Adrenal gland (tissue), 12 donors: ENCODE data around the gene QSOX2. TPM values are rescaled to one million over a fixed set of nuclear protein-coding genes. Genes with fewer than 3 reads are reported as not detected.

Experiments used
- DNase-seq, 7 donors: peaks; one replicate each; pipeline ENCODE4 v3.0.0-alpha.2; 2019 to 2020
- H3K27ac ChIP-seq, 5 donors: fragments of 200-600 bp; sonication (generic) in 4 of 5; 1 replicate in 3 of 5; 2 replicates in 2 of 5; pipeline versions ENCODE4 v1.5.1 to v1.8.0; 2016 to 2020; ENCODE audit warnings: mild to moderate bottlenecking in 1 of 5
- H3K27me3 ChIP-seq: fragments of 200-600 bp; 2 replicates; pipeline ENCODE4 v1.8.0; 2021
- H3K36me3 ChIP-seq, 2 donors: fragments of 200-600 bp; replicated peaks in 1 of 2; 1 replicate in 1 of 2; 2 replicates in 1 of 2; pipeline versions ENCODE4 v1.5.1 to v1.8.0; 2018 to 2022
- H3K4me1 ChIP-seq, 2 donors: fragments of 200-600 bp; replicated peaks in 1 of 2; 1 replicate in 1 of 2; 2 replicates in 1 of 2; pipeline versions ENCODE4 v1.5.1 to v1.8.0; 2018 to 2021
- H3K4me3 ChIP-seq, 4 donors: fragments of 200-600 bp; sonication (generic) in 3 of 4; one replicate each; pipeline ENCODE4 v1.5.1; 2016 to 2018
- H3K9me3 ChIP-seq, 3 donors: fragments of 200-600 bp; sonication (generic) in 1 of 3; replicated peaks in 1 of 3; 1 replicate in 2 of 3; 2 replicates in 1 of 3; pipeline versions ENCODE4 v1.5.1 to v1.8.0; 2016 to 2021
- POLR2A ChIP-seq, 2 donors: fragments of 450-650 bp; IDR thresholded peaks; one replicate each; pipeline ENCODE4 v1.6.1; 2017; ENCODE audit warnings: antibody characterized with exemption in 2 of 2, mild to moderate bottlenecking in 2 of 2, moderate library complexity in 1 of 2
- WGBS, 4 donors: extraction: QIAGEN DNeasy Blood & Tissue Kit in 2 of 4; methylation state at CpG; one replicate each; pipeline versions ENCODE4 v1.1.5 to v1.1.7; 2013 to 2017; 5-methylcytosine and 5-hydroxymethylcytosine counted together
- intact Hi-C, 2 donors: fragments of 100-400 bp; cut with DNase I; formaldehyde crosslinking; loops; one replicate each; pipeline versions ENCODE4 v1.14.1 to v1.15.0; 2022 to 2023
- polyA plus RNA-seq, 3 donors: library from polyadenylated mRNA; stranded (reverse); fragments of 200-250 nt in 2 of 3; fragments of 350-450 nt in 1 of 3; fragmentation: Illumina TruSeq in 1 of 3; extraction: RNeasy Lipid Tissue Mini Kit (QIAGEN cat#74804) in 1 of 3; gene quantifications; one replicate each; pipeline ENCODE4 v1.2.3, GENCODE V29; 2013 to 2014
- total RNA-seq, 9 donors: library from RNA; depleted of rRNA in 4 of 9; stranded (reverse); fragments of >200 nt in 4 of 9; fragments of 120-200 nt in 1 of 9; fragmentation: NEBNext Ultra II Directional in 1 of 9; extraction: Animal tissue kit (Norgen Biotek cat#: 25700) in 1 of 9; gene quantifications; one replicate each; pipeline versions ENCODE4 v1.1.0 to v1.2.4, GENCODE V29; 2013 to 2023
- TF ChIP-seq, protein P1 (sequence below), 6 experiments: fragments of 450-650 bp in 4 of 6; fragments of 200-600 bp in 2 of 6; sonication (generic) in 1 of 6; IDR thresholded peaks; 1 replicate in 5 of 6; 2 replicates in 1 of 6; pipeline versions ENCODE4 v1.5.1 to v1.8.0; 2016 to 2021; ENCODE audit warnings: antibody characterized with exemption in 6 of 6, mild to moderate bottlenecking in 2 of 6, moderate library complexity in 1 of 6
- donor health status: healthy with polysubstance abuse.
- donor health status: Bipolar disorder and iron deficiency.
- donor health status: DM: yes; HTN: yes; CAD: no.
- donor health status: DM: no; HTN: no; CAD: no.
- donor health status: DM: no; HTN: no; CAD: no.
- donor health status: DM: yes; HTN: yes; CAD: no.

The QSOX2 gene
- total and polyA plus RNA-seq, 12 donors, result 6.4 to 14.3 (median 9.3) TPM

DNA sequence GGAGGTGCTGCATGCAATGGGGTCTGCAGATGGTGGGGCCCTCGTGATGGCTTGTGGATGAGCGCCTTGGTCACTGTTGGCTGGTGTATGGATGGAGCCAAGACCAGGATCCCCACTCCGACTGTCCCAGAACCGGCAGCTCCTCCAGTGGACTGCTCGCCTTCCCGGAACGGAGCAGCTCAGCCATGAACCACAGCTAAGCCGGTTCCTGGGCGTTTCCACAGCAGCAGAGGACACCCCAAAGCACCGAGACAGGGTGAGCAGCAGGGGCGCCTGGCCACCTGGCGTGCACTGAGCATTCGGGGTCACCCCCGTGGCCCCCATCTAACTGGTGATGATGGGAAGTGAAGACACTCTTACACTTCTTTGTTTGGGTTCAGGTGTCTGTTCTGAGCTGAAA lies 32.1 kb upstream of the QSOX2 start:
- Histone ChIP-seq H3K9me3 (no peaks in the 10 kb centered on the region), H3K4me3 (no peak overlapping the region), H3K4me1 (no peaks in the 10 kb centered on the region), H3K27ac (no peak overlapping the region), H3K36me3 (no peaks in the 10 kb centered on the region), H3K27me3 (peaks cover 11% of the 10 kb centered on the region)
- intact Hi-C loops, result no loop called here
- no peak for DNase-seq
- WGBS, 4 donors, result 77 to 84% (median 83%) methylated on average over 14 of the region's 14 CpGs
- TF ChIP-seq POLR2A (IDR thresholded peaks at IDR 0.05), result no peak
- TF ChIP-seq, protein P1, sequence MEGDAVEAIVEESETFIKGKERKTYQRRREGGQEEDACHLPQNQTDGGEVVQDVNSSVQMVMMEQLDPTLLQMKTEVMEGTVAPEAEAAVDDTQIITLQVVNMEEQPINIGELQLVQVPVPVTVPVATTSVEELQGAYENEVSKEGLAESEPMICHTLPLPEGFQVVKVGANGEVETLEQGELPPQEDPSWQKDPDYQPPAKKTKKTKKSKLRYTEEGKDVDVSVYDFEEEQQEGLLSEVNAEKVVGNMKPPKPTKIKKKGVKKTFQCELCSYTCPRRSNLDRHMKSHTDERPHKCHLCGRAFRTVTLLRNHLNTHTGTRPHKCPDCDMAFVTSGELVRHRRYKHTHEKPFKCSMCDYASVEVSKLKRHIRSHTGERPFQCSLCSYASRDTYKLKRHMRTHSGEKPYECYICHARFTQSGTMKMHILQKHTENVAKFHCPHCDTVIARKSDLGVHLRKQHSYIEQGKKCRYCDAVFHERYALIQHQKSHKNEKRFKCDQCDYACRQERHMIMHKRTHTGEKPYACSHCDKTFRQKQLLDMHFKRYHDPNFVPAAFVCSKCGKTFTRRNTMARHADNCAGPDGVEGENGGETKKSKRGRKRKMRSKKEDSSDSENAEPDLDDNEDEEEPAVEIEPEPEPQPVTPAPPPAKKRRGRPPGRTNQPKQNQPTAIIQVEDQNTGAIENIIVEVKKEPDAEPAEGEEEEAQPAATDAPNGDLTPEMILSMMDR (IDR thresholded peaks at IDR 0.05), result no peak

DNA sequence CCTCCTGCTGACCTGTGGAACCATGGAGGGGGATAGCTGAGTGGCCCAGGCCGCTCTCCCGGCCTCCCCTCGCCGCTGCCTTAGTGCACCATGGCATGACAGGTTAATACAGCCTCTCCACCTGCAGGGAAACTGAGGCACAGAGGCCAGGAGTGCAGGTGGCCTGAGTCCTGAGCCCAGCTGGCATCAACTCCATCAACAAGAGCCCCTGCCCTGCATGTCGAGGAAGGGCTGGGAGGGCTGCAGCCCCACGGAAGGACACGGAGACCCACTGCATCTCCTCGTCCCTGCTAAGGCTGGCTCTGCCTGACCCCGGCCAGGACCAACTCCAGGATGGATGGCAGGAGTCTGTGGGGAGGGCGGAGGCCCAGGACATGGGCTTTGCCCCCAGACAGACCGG lies 31.1 kb upstream of the QSOX2 start:
- DNase-seq, result no peak
- intact Hi-C loops, result no loop called here

DNA sequence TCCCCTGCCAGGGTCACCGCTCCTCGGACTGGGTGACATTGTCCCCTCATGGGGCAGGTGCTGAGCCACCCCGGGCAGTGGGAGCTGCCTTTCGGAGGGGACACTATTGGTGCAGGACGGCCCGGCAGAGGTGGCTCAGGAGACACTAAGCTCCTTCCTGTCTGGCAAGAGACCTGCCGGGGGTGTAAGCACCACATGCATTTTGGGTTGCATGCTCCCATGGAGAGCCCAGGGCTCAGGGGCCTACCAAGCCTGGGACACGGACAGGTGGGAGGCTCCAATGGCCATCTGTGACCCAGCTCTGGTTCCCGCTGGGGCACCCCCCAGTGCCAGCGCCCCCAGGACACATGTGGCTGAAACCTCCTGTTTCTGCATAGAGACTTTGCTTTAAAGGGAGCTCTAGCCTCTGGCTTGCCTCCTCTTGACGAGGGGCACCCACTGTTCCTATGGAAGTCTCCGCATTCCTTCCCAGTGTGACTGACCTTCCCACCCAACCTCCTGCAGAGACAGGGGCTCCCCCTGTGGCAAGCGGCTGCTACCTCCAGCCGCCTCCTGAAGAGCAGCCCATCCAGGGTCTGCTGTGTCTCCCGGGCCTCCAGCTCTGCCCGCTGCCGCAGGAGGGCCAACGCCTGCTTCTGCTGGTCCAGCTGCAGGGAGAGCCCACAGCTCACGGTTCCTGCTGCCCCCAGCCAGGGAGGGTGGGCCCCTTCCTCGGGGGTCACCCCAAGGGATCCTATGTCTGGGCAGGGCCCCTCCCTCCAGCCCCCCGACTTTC lies 30.2 kb upstream of the QSOX2 start:
- intact Hi-C loops, result no loop called here
- Histone ChIP-seq H3K9me3 (no peaks in the 10 kb centered on the region), H3K4me3 (no peak overlapping the region), H3K27me3 (peaks cover 11% of the 10 kb centered on the region), H3K27ac (no peak overlapping the region), H3K36me3 (no peaks in the 10 kb centered on the region), H3K4me1 (no peaks in the 10 kb centered on the region)
- DNase-seq, result no peak
- no peak for TF ChIP-seq POLR2A (IDR thresholded peaks at IDR 0.05)
- TF ChIP-seq, protein P1 (IDR thresholded peaks at IDR 0.05), result no peak
- WGBS, 4 donors, result 54 to 76% (median 69%) methylated on average over 10 to 21 of the region's 21 CpGs

More for the DNA sequence above, 31.1 kb upstream of the QSOX2 start:
- Histone ChIP-seq H3K4me1 (no peaks in the 10 kb centered on the region), H3K36me3 (no peaks in the 10 kb centered on the region), H3K4me3 (no peak overlapping the region), H3K9me3 (no peaks in the 10 kb centered on the region), H3K27ac (no peak overlapping the region), H3K27me3 (peaks cover 11% of the 10 kb centered on the region)
- no peak for TF ChIP-seq POLR2A (IDR thresholded peaks at IDR 0.05)
- TF ChIP-seq, protein P1 (IDR thresholded peaks at IDR 0.05), result no peak
- WGBS, 4 donors, result 57 to 82% (median 74%) methylated on average over 5 to 11 of the region's 11 CpGs

DNA sequence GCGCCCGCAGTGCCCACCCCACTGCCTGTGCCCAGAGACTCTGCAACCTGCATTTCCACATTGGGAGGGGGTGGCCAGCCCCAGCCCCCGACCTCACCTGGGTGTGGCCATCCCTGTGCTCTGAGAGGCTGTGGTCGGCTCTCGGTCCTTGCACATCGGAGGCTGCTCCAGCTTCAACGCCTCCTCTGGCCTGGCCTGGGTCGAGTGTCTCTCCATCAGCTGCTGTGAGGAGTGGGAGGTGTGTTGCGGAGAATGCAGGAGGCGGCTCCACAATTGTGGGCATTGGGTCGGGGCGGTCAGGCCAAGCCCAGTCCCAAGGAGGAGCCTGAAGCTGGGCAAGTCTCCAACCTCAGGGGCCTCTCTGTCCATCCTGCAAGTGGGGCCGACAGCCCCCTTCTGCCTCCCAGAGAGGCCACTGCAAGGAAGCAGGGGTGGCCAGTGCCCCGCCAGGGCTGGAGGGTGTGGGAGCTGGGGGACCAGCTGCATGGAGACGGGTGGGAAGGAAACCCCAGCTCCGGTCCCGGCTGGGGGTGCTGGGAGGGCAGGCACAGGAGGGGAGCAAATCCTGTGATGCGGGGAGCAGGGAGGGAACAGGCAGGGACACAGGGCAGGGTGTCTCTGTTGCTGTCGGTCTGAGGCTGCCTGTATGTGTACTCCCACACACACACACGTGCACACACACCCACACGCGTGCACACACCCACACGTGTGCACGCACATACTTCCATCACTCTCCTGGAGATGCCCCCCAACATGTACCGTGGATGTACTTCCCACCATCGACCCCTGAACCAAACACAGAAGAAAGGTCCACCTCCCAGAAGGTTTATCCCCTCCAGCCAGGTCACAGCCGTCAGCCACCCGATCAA lies 29.4 kb upstream of the QSOX2 start:
- peaks cover 11% of the 10 kb centered on the region for H3K27me3 ChIP-seq
- no peaks in the 10 kb centered on the region for H3K9me3 ChIP-seq
- H3K27ac ChIP-seq, result no peak overlapping the region
- no peak for DNase-seq
- intact Hi-C loops, result no loop called here
- TF ChIP-seq, protein P1 (IDR thresholded peaks at IDR 0.05), result no peak
- TF ChIP-seq POLR2A (IDR thresholded peaks at IDR 0.05), result no peak
- no peaks in the 10 kb centered on the region for H3K36me3 ChIP-seq
- H3K4me1 ChIP-seq, result no peaks in the 10 kb centered on the region
- WGBS, 4 donors, result 62 to 73% (median 68%) methylated on average over 16 to 28 of the region's 28 CpGs
- H3K4me3 ChIP-seq, result no peak overlapping the region
